Ectodermal cell (in vitro differentiated cells): Measurements from ENCODE around the gene SCYL1.

Experiments used
- H3K27ac ChIP-seq: 2 replicates; pipeline ENCODE4 v1.7.0; 2013; ENCODE audit warnings: mild to moderate bottlenecking, low read depth, low read length; ENCODE audit not compliant: insufficient read depth, poor library complexity, severe bottlenecking
- H3K27me3 ChIP-seq: 2 replicates; pipeline ENCODE4 v1.7.0; 2013; ENCODE audit warnings: mild to moderate bottlenecking, low read length; ENCODE audit not compliant: insufficient read depth, control insufficient read depth, poor library complexity, severe bottlenecking
- H3K36me3 ChIP-seq: one replicate; pipeline ENCODE4 v1.7.0; 2013; ENCODE audit warnings: low read length; ENCODE audit not compliant: control insufficient read depth, insufficient read depth
- H3K4me1 ChIP-seq: one replicate; pipeline ENCODE4 v1.7.0; 2013; ENCODE audit warnings: low read length; ENCODE audit not compliant: control insufficient read depth, insufficient read depth
- H3K4me3 ChIP-seq: 2 replicates; pipeline ENCODE4 v1.7.0; 2013; ENCODE audit warnings: low read depth, low read length, control low read depth; ENCODE audit not compliant: insufficient read depth
- H3K9me3 ChIP-seq: 2 replicates; pipeline ENCODE4 v1.7.0; 2013; ENCODE audit warnings: mild to moderate bottlenecking, low read length, moderate library complexity; ENCODE audit not compliant: control insufficient read depth
- WGBS, 2 experiments: methylation state at CpG; one replicate each; pipeline ENCODE4 v1.1.7; 2013; ENCODE audit warnings: missing lambda C conversion rate in 2 of 2; 5-methylcytosine and 5-hydroxymethylcytosine counted together

Gene SCYL1

GRCh38 chr11:65572356-65573051, 47.6 kb downstream of the SCYL1 start, which contains the start of gene FAM89B:
TSS of gene FAM89B (plus strand) at chr11:65572538. CDS start at chr11:65572670, 132 bp downstream.
- Histone ChIP-seq H3K4me1 (peaks cover 29% of the 10 kb centered on the region), H3K27me3 (peaks cover 42% of the 10 kb centered on the region), H3K27ac (no peak within 1 kb of the TSS), H3K9me3 (no peaks in the 10 kb centered on the region), H3K4me3 (peak within 1 kb of the TSS; percentile 82), H3K36me3 (no peaks in the 10 kb centered on the region)
- WGBS, 2 experiments: 1% methylated on average over 86 of the region's 86 CpGs

GRCh38 chr11:65573391-65574079, 48.7 kb downstream of the SCYL1 start:
- Histone ChIP-seq H3K27ac (no peak overlapping the region), H3K36me3 (no peaks in the 10 kb centered on the region), H3K4me1 (peaks cover 29% of the 10 kb centered on the region), H3K27me3 (peaks cover 42% of the 10 kb centered on the region), H3K9me3 (no peaks in the 10 kb centered on the region), H3K4me3 (peak overlapping the region; percentile 52)
- WGBS, 2 experiments: 82 to 83% methylated on average over 22 of the region's 22 CpGs

- peaks cover 23% of the 10 kb centered on the region for H3K4me1 ChIP-seq
- 2% methylated on average over 67 of the region's 67 CpGs for WGBS, 2 experiments
Observed at GRCh38 chr11:65574109-65574810, 49.4 kb downstream of the SCYL1 start.

GRCh38 chr11:65574811-65575567, 50.1 kb downstream of the SCYL1 start:
- Histone ChIP-seq H3K4me3 (peak overlapping the region; percentile 28), H3K36me3 (no peaks in the 10 kb centered on the region), H3K27ac (no peak overlapping the region), H3K9me3 (no peaks in the 10 kb centered on the region), H3K4me1 (peaks cover 22% of the 10 kb centered on the region), H3K27me3 (peaks cover 42% of the 10 kb centered on the region)
- 14 to 15% methylated on average over 28 of the region's 28 CpGs for WGBS, 2 experiments

More at GRCh38 chr11:65574109-65574810, 49.4 kb downstream of the SCYL1 start:
- H3K36me3 ChIP-seq: no peaks in the 10 kb centered on the region
- no peak overlapping the region for H3K27ac ChIP-seq
- no peaks in the 10 kb centered on the region for H3K9me3 ChIP-seq
- peaks cover 42% of the 10 kb centered on the region for H3K27me3 ChIP-seq
- H3K4me3 ChIP-seq: peak overlapping the region; percentile 28

GRCh38 chr11:65575568-65576231, 50.8 kb downstream of the SCYL1 start, which contains the start of gene EHBP1L1:
TSS of gene EHBP1L1 (plus strand) at chr11:65576053. CDS start at chr11:65576303, 250 bp downstream.
- no peaks in the 10 kb centered on the region for H3K9me3 ChIP-seq
- peaks cover 22% of the 10 kb centered on the region for H3K4me1 ChIP-seq
- no peak within 1 kb of the TSS for H3K27ac ChIP-seq
- peak within 1 kb of the TSS; percentile 27 for H3K4me3 ChIP-seq
- no peaks in the 10 kb centered on the region for H3K36me3 ChIP-seq
- peaks cover 42% of the 10 kb centered on the region for H3K27me3 ChIP-seq
- 2% methylated on average over 69 of the region's 69 CpGs for WGBS, 2 experiments

- no peak overlapping the region for H3K27ac ChIP-seq
- no peaks in the 10 kb centered on the region for H3K9me3 ChIP-seq
- 31 to 32% methylated on average over 26 of the region's 26 CpGs for WGBS, 2 experiments
- H3K36me3 ChIP-seq: no peaks in the 10 kb centered on the region
- peaks cover 42% of the 10 kb centered on the region for H3K27me3 ChIP-seq
- H3K4me1 ChIP-seq: peaks cover 16% of the 10 kb centered on the region
- peak overlapping the region; percentile 27 for H3K4me3 ChIP-seq
Observed at GRCh38 chr11:65576232-65576866, 51.5 kb downstream of the SCYL1 start.

- 77 to 79% methylated on average over 18 of the region's 18 CpGs for WGBS, 2 experiments
- Histone ChIP-seq H3K27ac (no peak overlapping the region), H3K27me3 (peaks cover 42% of the 10 kb centered on the region), H3K4me3 (no peak overlapping the region), H3K9me3 (no peaks in the 10 kb centered on the region), H3K4me1 (peaks cover 11% of the 10 kb centered on the region), H3K36me3 (no peaks in the 10 kb centered on the region)
Observed at GRCh38 chr11:65576867-65577755, 52.2 kb downstream of the SCYL1 start.

GRCh38 chr11:65577756-65578109, 52.9 kb downstream of the SCYL1 start:
- H3K27ac ChIP-seq: no peak overlapping the region
- WGBS, 2 experiments: 70 to 72% methylated on average over 8 of the region's 8 CpGs
- H3K9me3 ChIP-seq: no peaks in the 10 kb centered on the region
- peaks cover 47% of the 10 kb centered on the region for H3K27me3 ChIP-seq
- H3K4me3 ChIP-seq: no peak overlapping the region
- H3K4me1 ChIP-seq: peaks cover 11% of the 10 kb centered on the region
- no peaks in the 10 kb centered on the region for H3K36me3 ChIP-seq
